ENCODE results near the gene NF2. TPM values are rescaled to one million over a fixed set of nuclear protein-coding genes. Genes with fewer than 3 reads are reported as not detected.

NF2 gene
- total RNA-seq, 1 donor from 2014 or later: 110 TPM

GRCh38 chr22:29606320-29606719 lies 2.9 kb downstream of the NF2 start:
- DNase-seq (ENCODE audit: low read depth): no peak
- no peak for TF ChIP-seq CTCF (IDR thresholded peaks at IDR 0.05; ENCODE audit: insufficient read depth, low read length, poor library complexity, severe bottlenecking)
- H3K4me3 ChIP-seq (ENCODE audit: low read depth, low read length): no peak overlapping the region
- H3K27me3 ChIP-seq (ENCODE audit: control insufficient read depth, insufficient read depth, low read length): no peaks in the 10 kb centered on the region
- H3K36me3 ChIP-seq (ENCODE audit: control insufficient read depth, insufficient read depth, low read length): no peaks in the 10 kb centered on the region

GRCh38 chr22:29607426-29607825 lies 4.0 kb downstream of the NF2 start:
- Histone ChIP-seq H3K27me3 (ENCODE audit: control insufficient read depth, insufficient read depth, low read length) (no peaks in the 10 kb centered on the region), H3K36me3 (ENCODE audit: control insufficient read depth, insufficient read depth, low read length) (no peaks in the 10 kb centered on the region), H3K4me3 (ENCODE audit: low read depth, low read length) (no peak overlapping the region)
- TF ChIP-seq CTCF (IDR thresholded peaks at IDR 0.05; ENCODE audit: insufficient read depth, low read length, poor library complexity, severe bottlenecking): no peak
- DNase-seq (ENCODE audit: low read depth): no peak

- DNase-seq (ENCODE audit: low read depth): no peak
- Histone ChIP-seq H3K4me3 (ENCODE audit: low read depth, low read length) (no peak overlapping the region), H3K36me3 (ENCODE audit: control insufficient read depth, insufficient read depth, low read length) (no peaks in the 10 kb centered on the region), H3K27me3 (ENCODE audit: control insufficient read depth, insufficient read depth, low read length) (no peaks in the 10 kb centered on the region)
- peak; percentile 35 for TF ChIP-seq CTCF (IDR thresholded peaks at IDR 0.05; ENCODE audit: insufficient read depth, low read length, poor library complexity, severe bottlenecking)
Observed at GRCh38 chr22:29609139-29609538, 5.7 kb downstream of the NF2 start.

GRCh38 chr22:29610780-29611179 lies 7.3 kb downstream of the NF2 start:
- no peak for TF ChIP-seq CTCF (IDR thresholded peaks at IDR 0.05; ENCODE audit: insufficient read depth, low read length, poor library complexity, severe bottlenecking)
- DNase-seq (ENCODE audit: low read depth): no peak
- Histone ChIP-seq H3K4me3 (ENCODE audit: low read depth, low read length) (no peak overlapping the region), H3K36me3 (ENCODE audit: control insufficient read depth, insufficient read depth, low read length) (no peaks in the 10 kb centered on the region), H3K27me3 (ENCODE audit: control insufficient read depth, insufficient read depth, low read length) (no peaks in the 10 kb centered on the region)

GRCh38 chr22:29615705-29616327 lies 12.4 kb downstream of the NF2 start:
- Histone ChIP-seq H3K4me3 (ENCODE audit: low read depth, low read length) (no peak overlapping the region), H3K27me3 (ENCODE audit: control insufficient read depth, insufficient read depth, low read length) (no peaks in the 10 kb centered on the region), H3K36me3 (ENCODE audit: control insufficient read depth, insufficient read depth, low read length) (no peaks in the 10 kb centered on the region)
- DNase-seq (ENCODE audit: low read depth): no peak
- no peak for TF ChIP-seq CTCF (IDR thresholded peaks at IDR 0.05; ENCODE audit: insufficient read depth, low read length, poor library complexity, severe bottlenecking)
